ENCODE results near the gene UMAD1. TPM values are rescaled to one million over a fixed set of nuclear protein-coding genes. Genes with fewer than 3 reads are reported as not detected.

UMAD1 gene
- polyA plus RNA-seq, 1 of the 3 experiments (the other 2 are of a cell fraction), result 13.9 TPM

- TF ChIP-seq ZBTB33 (IDR thresholded peaks at IDR 0.05; ENCODE audit: borderline replicate concordance, low read depth), result no peak
- TF ChIP-seq, protein P1, sequence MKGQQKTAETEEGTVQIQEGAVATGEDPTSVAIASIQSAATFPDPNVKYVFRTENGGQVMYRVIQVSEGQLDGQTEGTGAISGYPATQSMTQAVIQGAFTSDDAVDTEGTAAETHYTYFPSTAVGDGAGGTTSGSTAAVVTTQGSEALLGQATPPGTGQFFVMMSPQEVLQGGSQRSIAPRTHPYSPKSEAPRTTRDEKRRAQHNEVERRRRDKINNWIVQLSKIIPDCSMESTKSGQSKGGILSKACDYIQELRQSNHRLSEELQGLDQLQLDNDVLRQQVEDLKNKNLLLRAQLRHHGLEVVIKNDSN (IDR thresholded peaks at IDR 0.05; ENCODE audit: borderline replicate concordance, low read depth), result no peak
- TF ChIP-seq TCF12 (IDR thresholded peaks at IDR 0.05), result no peak
Measured at GRCh38 chr7:7912937-7913336, 272.4 kb downstream of the UMAD1 start (continued).

- ChIA-PET CTCF (no interaction called here), POLR2A (no interaction called here)
- no peak for DNase-seq
Measured at GRCh38 chr7:7913504-7913903, 273.0 kb downstream of the UMAD1 start.

More at GRCh38 chr7:7913504-7913903, 273.0 kb downstream of the UMAD1 start:
- Histone ChIP-seq H3K4me3 (ENCODE audit: low read depth in 2 of 2, low read length in 1 of 2) (no peak overlapping the region), H3K79me2 (ENCODE audit: insufficient read depth) (no peaks in the 10 kb centered on the region), H3K9me2 (no peaks in the 10 kb centered on the region), H3K27ac (ENCODE audit: low read depth in 2 of 2, low read length in 1 of 2) (no peak overlapping the region), H3K9me3 (no peaks in the 10 kb centered on the region), H3K4me1 (ENCODE audit: control insufficient read depth in 1 of 2, insufficient read depth in 2 of 2, low read depth in 1 of 2, low read length in 1 of 2) (no peaks in the 10 kb centered on the region), H3K27me3 (ENCODE audit: insufficient read depth) (no peaks in the 10 kb centered on the region), H3K4me2 (no peak overlapping the region), H2AFZ (ENCODE audit: low read depth) (no peak overlapping the region), H3K36me3 (replicated peaks in 1 of 2; ENCODE audit: control insufficient read depth in 1 of 2, insufficient read depth in 2 of 2, low read length in 1 of 2) (no peaks in the 10 kb centered on the region), H3F3A (replicated peaks; ENCODE audit: insufficient read depth) (no peaks in the 10 kb centered on the region), H3K9ac (no peak overlapping the region), H4K20me1 (ENCODE audit: insufficient read depth) (no peaks in the 10 kb centered on the region)
- TF ChIP-seq, protein P2, sequence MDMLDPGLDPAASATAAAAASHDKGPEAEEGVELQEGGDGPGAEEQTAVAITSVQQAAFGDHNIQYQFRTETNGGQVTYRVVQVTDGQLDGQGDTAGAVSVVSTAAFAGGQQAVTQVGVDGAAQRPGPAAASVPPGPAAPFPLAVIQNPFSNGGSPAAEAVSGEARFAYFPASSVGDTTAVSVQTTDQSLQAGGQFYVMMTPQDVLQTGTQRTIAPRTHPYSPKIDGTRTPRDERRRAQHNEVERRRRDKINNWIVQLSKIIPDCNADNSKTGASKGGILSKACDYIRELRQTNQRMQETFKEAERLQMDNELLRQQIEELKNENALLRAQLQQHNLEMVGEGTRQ (IDR thresholded peaks at IDR 0.05; ENCODE audit: borderline replicate concordance, low read depth, low read length), result no peak
- TF ChIP-seq RXRA (IDR thresholded peaks at IDR 0.05; ENCODE audit: borderline replicate concordance, low read depth) (no peak), JUND (IDR thresholded peaks at IDR 0.05) (no peak), ELF1 (IDR thresholded peaks at IDR 0.05) (no peak), ZBTB33 (IDR thresholded peaks at IDR 0.05; ENCODE audit: borderline replicate concordance, low read depth) (no peak), GABPA (IDR thresholded peaks at IDR 0.05; ENCODE audit: low read depth) (no peak), NFIC (IDR thresholded peaks at IDR 0.05; ENCODE audit: borderline replicate concordance) (no peak), TCF12 (IDR thresholded peaks at IDR 0.05) (no peak), NRF1 (IDR thresholded peaks at IDR 0.05; ENCODE audit: low read depth, low read length) (no peak), MXI1 (IDR thresholded peaks at IDR 0.05; ENCODE audit: low read depth, low read length) (no peak), RAD21 (IDR thresholded peaks at IDR 0.05; ENCODE audit: low read length) (no peak), EP300 (IDR thresholded peaks at IDR 0.05; ENCODE audit: borderline replicate concordance in 1 of 2, low read depth in 1 of 2, low read length in 1 of 2) (no peak), YY1 (IDR thresholded peaks at IDR 0.05; ENCODE audit: low read depth) (no peak), FOXJ3 (CRISPR knock-in tag; IDR thresholded peaks at IDR 0.05) (no peak), FOSL2 (IDR thresholded peaks at IDR 0.05; ENCODE audit: borderline replicate concordance, low read depth) (no peak), TEAD4 (IDR thresholded peaks at IDR 0.05; ENCODE audit: borderline replicate concordance, insufficient read depth) (no peak)
- TF ChIP-seq, protein P3, sequence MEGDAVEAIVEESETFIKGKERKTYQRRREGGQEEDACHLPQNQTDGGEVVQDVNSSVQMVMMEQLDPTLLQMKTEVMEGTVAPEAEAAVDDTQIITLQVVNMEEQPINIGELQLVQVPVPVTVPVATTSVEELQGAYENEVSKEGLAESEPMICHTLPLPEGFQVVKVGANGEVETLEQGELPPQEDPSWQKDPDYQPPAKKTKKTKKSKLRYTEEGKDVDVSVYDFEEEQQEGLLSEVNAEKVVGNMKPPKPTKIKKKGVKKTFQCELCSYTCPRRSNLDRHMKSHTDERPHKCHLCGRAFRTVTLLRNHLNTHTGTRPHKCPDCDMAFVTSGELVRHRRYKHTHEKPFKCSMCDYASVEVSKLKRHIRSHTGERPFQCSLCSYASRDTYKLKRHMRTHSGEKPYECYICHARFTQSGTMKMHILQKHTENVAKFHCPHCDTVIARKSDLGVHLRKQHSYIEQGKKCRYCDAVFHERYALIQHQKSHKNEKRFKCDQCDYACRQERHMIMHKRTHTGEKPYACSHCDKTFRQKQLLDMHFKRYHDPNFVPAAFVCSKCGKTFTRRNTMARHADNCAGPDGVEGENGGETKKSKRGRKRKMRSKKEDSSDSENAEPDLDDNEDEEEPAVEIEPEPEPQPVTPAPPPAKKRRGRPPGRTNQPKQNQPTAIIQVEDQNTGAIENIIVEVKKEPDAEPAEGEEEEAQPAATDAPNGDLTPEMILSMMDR (IDR thresholded peaks at IDR 0.05), result no peak
- TF ChIP-seq, protein P4, sequence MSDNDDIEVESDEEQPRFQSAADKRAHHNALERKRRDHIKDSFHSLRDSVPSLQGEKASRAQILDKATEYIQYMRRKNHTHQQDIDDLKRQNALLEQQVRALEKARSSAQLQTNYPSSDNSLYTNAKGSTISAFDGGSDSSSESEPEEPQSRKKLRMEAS (IDR thresholded peaks at IDR 0.05; ENCODE audit: low read depth), result no peak
- TF ChIP-seq, protein P1 (IDR thresholded peaks at IDR 0.05; ENCODE audit: borderline replicate concordance, low read depth), result no peak
- TF ChIP-seq, protein P5, sequence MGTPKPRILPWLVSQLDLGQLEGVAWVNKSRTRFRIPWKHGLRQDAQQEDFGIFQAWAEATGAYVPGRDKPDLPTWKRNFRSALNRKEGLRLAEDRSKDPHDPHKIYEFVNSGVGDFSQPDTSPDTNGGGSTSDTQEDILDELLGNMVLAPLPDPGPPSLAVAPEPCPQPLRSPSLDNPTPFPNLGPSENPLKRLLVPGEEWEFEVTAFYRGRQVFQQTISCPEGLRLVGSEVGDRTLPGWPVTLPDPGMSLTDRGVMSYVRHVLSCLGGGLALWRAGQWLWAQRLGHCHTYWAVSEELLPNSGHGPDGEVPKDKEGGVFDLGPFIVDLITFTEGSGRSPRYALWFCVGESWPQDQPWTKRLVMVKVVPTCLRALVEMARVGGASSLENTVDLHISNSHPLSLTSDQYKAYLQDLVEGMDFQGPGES (IDR thresholded peaks at IDR 0.05; ENCODE audit: low read depth, low read length), result no peak
- WGBS (ENCODE audit: low lambda C conversion rate), result 95% methylated on average over 3 of the region's 3 CpGs
